Measurements from ENCODE around the gene WDR11. TPM values are rescaled to one million over a fixed set of nuclear protein-coding genes. Genes with fewer than 3 reads are reported as not detected.

WDR11 gene
- total RNA-seq, 1 experiment from 2014 or later = 48.7 TPM

DNA sequence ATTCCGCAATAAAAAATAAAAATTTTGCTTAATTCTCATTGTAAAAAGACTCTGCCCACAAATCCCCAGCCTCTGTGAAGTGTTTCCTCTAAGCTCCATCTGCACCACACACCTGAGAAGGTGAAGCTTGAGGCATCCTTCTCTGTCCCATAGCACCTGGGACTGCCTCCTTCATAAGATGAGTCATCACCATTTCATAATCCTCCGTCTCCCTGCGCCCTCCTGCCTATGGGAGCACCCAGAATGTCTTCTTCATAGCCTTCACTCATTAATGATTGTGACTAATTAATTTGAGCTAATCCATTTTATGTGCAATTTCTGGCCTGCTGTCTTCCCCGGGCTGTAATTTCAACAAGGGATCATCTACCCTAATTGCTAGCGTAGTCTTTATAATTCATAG, 90.3 kb downstream of the WDR11 start:
- Histone ChIP-seq H3K23me2 (ENCODE audit: insufficient read length, low read depth, low read length, poor library complexity, severe bottlenecking) (no peaks in the 10 kb centered on the region), H4K8ac (replicated peaks; ENCODE audit: insufficient read length, low read depth, low read length) (no peak overlapping the region), H2AFZ (ENCODE audit: low read length) (no peak overlapping the region), H3K27me3 (ENCODE audit: insufficient read depth, low read length) (no peaks in the 10 kb centered on the region), H4K20me1 (ENCODE audit: control insufficient read depth, insufficient read depth, insufficient read length) (no peaks in the 10 kb centered on the region), H3T11ph (ENCODE audit: low read length) (no peak overlapping the region), H2BK20ac (ENCODE audit: low read depth, low read length, poor library complexity, severe bottlenecking) (no peak overlapping the region), H3K27ac (ENCODE audit: insufficient read length, low read depth, low read length) (no peak overlapping the region), H3K4me1 (ENCODE audit: insufficient read depth, low read length) (no peaks in the 10 kb centered on the region), H2BK15ac (ENCODE audit: low read depth, low read length) (no peak overlapping the region), H3K4me2 (ENCODE audit: insufficient read depth, insufficient read length, low read length) (no peak overlapping the region), H3K79me2 (ENCODE audit: insufficient read depth, low read length) (no peaks in the 10 kb centered on the region), H2AK5ac (ENCODE audit: insufficient read length, low read length) (no peak overlapping the region), H2BK120ac (ENCODE audit: low read depth, low read length, poor library complexity, severe bottlenecking) (no peak overlapping the region), H3K23ac (ENCODE audit: insufficient read length, low read depth, low read length) (no peak overlapping the region), H3K9ac (ENCODE audit: extremely low read depth, insufficient read length, low read length) (no peak overlapping the region), H2BK12ac (ENCODE audit: insufficient read length, low read depth, low read length) (no peak overlapping the region), H3K4ac (ENCODE audit: low read depth, low read length) (no peak overlapping the region), H4K91ac (ENCODE audit: insufficient read length, low read depth, low read length) (no peak overlapping the region), H3K14ac (ENCODE audit: insufficient read depth, low read length) (no peak overlapping the region), H3K56ac (ENCODE audit: insufficient read length, low read depth, low read length) (no peak overlapping the region), H3K79me1 (ENCODE audit: insufficient read depth, low read depth, low read length, poor library complexity, severe bottlenecking) (no peaks in the 10 kb centered on the region), H3K9me3 (ENCODE audit: control insufficient read depth, low read depth, low read length) (no peaks in the 10 kb centered on the region), H2BK5ac (ENCODE audit: insufficient read length, low read length) (no peak overlapping the region), H4K5ac (ENCODE audit: insufficient read length, low read depth, low read length) (no peak overlapping the region), H3K18ac (ENCODE audit: insufficient read length, low read depth, low read length) (no peak overlapping the region)
- no peak for TF ChIP-seq CTCF (conservative IDR thresholded peaks at IDR 0.05)
- WGBS (ENCODE audit: extremely low coverage, insufficient read length, low lambda C conversion rate) = no CpG with 5 or more reads among the region's 5 CpGs
- Mint-ChIP-seq H3K36me3 (ENCODE audit: insufficient read depth in 1 of 3, low read depth in 3 of 3) (peaks cover 0 to 3% (median 0%) of the 10 kb centered on the region in 3 experiments; a peak in 2 of 7 replicates), H3K27me3 (ENCODE audit: low read depth) (no peaks in the 10 kb centered on the region), H3K4me3 (no peak overlapping the region), H3K27ac (no peak overlapping the region), H3K4me1 (peaks cover 10 to 16% of the 10 kb centered on the region in 2 experiments; a peak in 3 of 4 replicates), H3K9me3 (peaks cover 7 to 10% of the 10 kb centered on the region in 2 experiments)
- no peak for DNase-seq
